Liver (tissue), 3 donors: Measurements from ENCODE around the gene FASTKD1.

Experiments used
- GABPA ChIP-seq, 2 donors: IDR thresholded peaks in 1 of 2; conservative IDR thresholded peaks in 1 of 2; 2 replicates each; pipeline ENCODE4 v1.6.1; 2016; ENCODE audit warnings: antibody characterized with exemption in 2 of 2, mild to moderate bottlenecking in 1 of 2, moderate library complexity in 1 of 2
- SP1 ChIP-seq: IDR thresholded peaks from 2 replicates; pipeline ENCODE4 v1.6.1; 2018; ENCODE audit warnings: antibody characterized with exemption, mild to moderate bottlenecking
- TF ChIP-seq, protein P1 (sequence below): fragments of 150-350 bp; IDR thresholded peaks from 2 replicates; pipeline ENCODE4 v1.5.1; 2017; ENCODE audit warnings: improper control_type of control experiment, low read depth, low read length; ENCODE audit not compliant: missing input control
- donor health status: healthy.
- donor health status: healthy.

DNA sequence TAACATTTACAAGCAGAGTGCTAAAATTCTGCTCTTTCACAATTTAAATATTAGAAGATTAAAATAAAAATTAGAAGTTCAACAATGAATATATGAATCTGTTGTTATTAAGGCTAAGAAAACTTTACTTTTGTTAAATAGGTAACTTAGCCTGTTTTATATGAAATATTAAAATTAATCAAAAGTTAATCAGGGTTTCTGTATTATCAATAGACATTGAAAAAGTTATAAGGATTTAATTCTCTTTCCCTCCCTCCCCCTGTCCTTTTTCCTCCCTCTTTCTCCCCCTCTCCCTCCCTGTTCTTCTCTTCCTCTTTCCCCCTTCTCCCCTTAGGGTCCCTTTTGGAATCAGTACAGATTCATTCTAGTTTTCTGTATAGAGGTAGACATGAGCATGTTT lies 82.3 kb downstream of the FASTKD1 start:
- TF ChIP-seq, protein P1, sequence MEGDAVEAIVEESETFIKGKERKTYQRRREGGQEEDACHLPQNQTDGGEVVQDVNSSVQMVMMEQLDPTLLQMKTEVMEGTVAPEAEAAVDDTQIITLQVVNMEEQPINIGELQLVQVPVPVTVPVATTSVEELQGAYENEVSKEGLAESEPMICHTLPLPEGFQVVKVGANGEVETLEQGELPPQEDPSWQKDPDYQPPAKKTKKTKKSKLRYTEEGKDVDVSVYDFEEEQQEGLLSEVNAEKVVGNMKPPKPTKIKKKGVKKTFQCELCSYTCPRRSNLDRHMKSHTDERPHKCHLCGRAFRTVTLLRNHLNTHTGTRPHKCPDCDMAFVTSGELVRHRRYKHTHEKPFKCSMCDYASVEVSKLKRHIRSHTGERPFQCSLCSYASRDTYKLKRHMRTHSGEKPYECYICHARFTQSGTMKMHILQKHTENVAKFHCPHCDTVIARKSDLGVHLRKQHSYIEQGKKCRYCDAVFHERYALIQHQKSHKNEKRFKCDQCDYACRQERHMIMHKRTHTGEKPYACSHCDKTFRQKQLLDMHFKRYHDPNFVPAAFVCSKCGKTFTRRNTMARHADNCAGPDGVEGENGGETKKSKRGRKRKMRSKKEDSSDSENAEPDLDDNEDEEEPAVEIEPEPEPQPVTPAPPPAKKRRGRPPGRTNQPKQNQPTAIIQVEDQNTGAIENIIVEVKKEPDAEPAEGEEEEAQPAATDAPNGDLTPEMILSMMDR: no peak
- TF ChIP-seq GABPA (IDR thresholded peaks at IDR 0.05 in 1 of 2, conservative IDR thresholded peaks at IDR 0.05 in 1 of 2): no peak
- TF ChIP-seq SP1: no peak
